Heart left ventricle (tissue), 16 donors: ENCODE results near the gene NUMB. TPM values are rescaled to one million over a fixed set of nuclear protein-coding genes. Genes with fewer than 3 reads are reported as not detected.
A peak's percentile ranks its signal among the peaks of the same experiment; 100 is the strongest.

ENCODE experiments used
- ATAC-seq, 4 donors: fragments of 200-7000 bp; cut with Tn5 transposase; one replicate each; pipeline ENCODE4 v1.9.1; 2020 to 2022; ENCODE audit warnings: moderate library complexity in 4 of 4, mild to moderate bottlenecking in 3 of 4, moderate number of reproducible peaks in 1 of 4
- DNase-seq, 5 donors: peaks; one replicate each; pipeline ENCODE4 v3.0.0-alpha.2; 2020
- H3K27ac ChIP-seq, 12 donors: fragments of 200-600 bp; sonication (generic) in 4 of 12; one replicate each; pipeline versions ENCODE4 v1.5.0 to v1.8.0; 2016 to 2022; ENCODE audit warnings: mild to moderate bottlenecking in 2 of 12
- H3K27me3 ChIP-seq, 9 donors: fragments of 200-600 bp; sonication (generic) in 2 of 9; one replicate each; pipeline versions ENCODE4 v1.5.1 to v1.8.0; 2016 to 2022; ENCODE audit warnings: mild to moderate bottlenecking in 3 of 9
- H3K36me3 ChIP-seq, 9 donors: fragments of 200-600 bp; sonication (generic) in 2 of 9; one replicate each; pipeline versions ENCODE4 v1.5.0 to v1.8.0; 2018 to 2022; ENCODE audit warnings: mild to moderate bottlenecking in 2 of 9
- H3K4me1 ChIP-seq, 12 donors: fragments of 200-600 bp; sonication (generic) in 4 of 12; one replicate each; pipeline versions ENCODE4 v1.5.0 to v1.8.0; 2016 to 2022; ENCODE audit warnings: mild to moderate bottlenecking in 3 of 12
- H3K4me3 ChIP-seq, 12 donors: fragments of 200-600 bp; sonication (generic) in 4 of 12; one replicate each; pipeline versions ENCODE4 v1.5.0 to v1.8.0; 2017 to 2022; ENCODE audit warnings: mild to moderate bottlenecking in 9 of 12, moderate library complexity in 4 of 12
- H3K9me3 ChIP-seq, 12 donors: fragments of 200-600 bp; sonication (generic) in 4 of 12; one replicate each; pipeline versions ENCODE4 v1.5.0 to v1.8.0; 2016 to 2022; ENCODE audit warnings: mild to moderate bottlenecking in 1 of 12
- CTCF ChIP-seq, 12 donors: fragments of 200-600 bp; sonication (generic) in 4 of 12; IDR thresholded peaks; one replicate each; pipeline versions ENCODE4 v1.5.0 to v1.8.0; 2018 to 2022; ENCODE audit warnings: antibody characterized with exemption in 12 of 12, mild to moderate bottlenecking in 5 of 12
- POLR2A ChIP-seq, 2 donors: fragments of 450-650 bp; IDR thresholded peaks; one replicate each; pipeline ENCODE4 v1.6.1; 2017; ENCODE audit warnings: antibody characterized with exemption in 2 of 2, mild to moderate bottlenecking in 2 of 2, moderate library complexity in 2 of 2
- WGBS, 4 donors: extraction: QIAGEN DNeasy Blood & Tissue Kit in 2 of 4; methylation state at CpG; one replicate each; pipeline versions ENCODE4 v1.1.5 to v1.1.7; 2013 to 2018; 5-methylcytosine and 5-hydroxymethylcytosine counted together
- intact Hi-C, 10 donors: fragments of 100-400 bp; cut with DNase I; formaldehyde crosslinking; loops; one replicate each; pipeline versions ENCODE4 v1.11.1 to v1.14.2; 2022
- polyA plus RNA-seq, 2 donors: library from polyadenylated mRNA; stranded (reverse); fragments of 200-250 nt; gene quantifications; one replicate each; pipeline ENCODE4 v1.2.3, GENCODE V29; 2013
- total RNA-seq, 9 donors: library from RNA; depleted of rRNA in 2 of 9; stranded (reverse); fragments of >200 nt in 2 of 9; fragmentation: NEBNext Ultra II Directional in 3 of 9; extraction: Animal tissue kit (Norgen Biotek cat#: 25700) in 3 of 9; gene quantifications; one replicate each; pipeline versions ENCODE4 v1.1.0 to v1.2.4, GENCODE V29; 2016 to 2023
- donor health status: ischemic (EF 13 %, LVEDD 7.1; RV severe dilation, severe dysfunction).
- donor health status: healthy with polysubstance abuse.
- donor health status: DM: no; HTN: yes; CAD: no.
- donor health status: DM: no; HTN: no; CAD: no.
- donor health status: ischemic (EF 25% LVEDD 6.9; RV normal size, moderate dysfunction).
- donor health status: ischemic (EF 25% LVEDD 5.7; RV mildly dilated, moderate dysfunction).
- donor health status: healthy.
- donor health status: DM: yes; HTN: yes; CAD: no.
- donor health status: ischemic (EF 35%, LVEDD 5.7; RV mildly dilated, moderate dysfunction).
- donor health status: nonischemic (EF 11% LVEDD 7.7; RV severe dilation, severe dysfunction).
- donor health status: DM: yes; HTN: yes; CAD: no.
- donor health status: PGD.
- donor health status: ischemic (EF 29% LVEDD 5.4; RV normal size, mild dysfunction).
- donor health status: nonischemic (EF 23%, LVEDD 6.1; RV moderate dilation, normal function).

Gene NUMB
- total and polyA plus RNA-seq, 11 donors = 18.2 to 59.1 (median 34.9) TPM

- no peak for TF ChIP-seq CTCF (IDR thresholded peaks at IDR 0.05)
- no peak for TF ChIP-seq POLR2A (IDR thresholded peaks at IDR 0.05)
- peaks cover 0 to 22% (median 4%) of the 10 kb centered on the region in 12 donors for H3K4me1 ChIP-seq
- no peaks in the 10 kb centered on the region for H3K9me3 ChIP-seq
- DNase-seq (no peak), ATAC-seq (peak in 2 of 4 donors; percentile 10 to 59)
- intact Hi-C loops = loop anchor here in 1 of 10 donors (10.0 kb wide), 1 partner anchor 50 kb away; no protein-coding TSS in a partner anchor
- 32 to 53% (median 44%) methylated on average over 1 of the region's 1 CpG for WGBS, 4 donors
- H3K27ac ChIP-seq = peak overlapping the region in 2 of 12 donors; percentile 13 to 41
- H3K4me3 ChIP-seq = no peak overlapping the region
- no peaks in the 10 kb centered on the region for H3K27me3 ChIP-seq
- peaks cover 0 to 4% (median 0%) of the 10 kb centered on the region in 9 donors for H3K36me3 ChIP-seq
Measured at GRCh38 chr14:73344319-73344718, 114.0 kb downstream of the NUMB start.

- no peaks in the 10 kb centered on the region for H3K27me3 ChIP-seq
- no peaks in the 10 kb centered on the region for H3K9me3 ChIP-seq
- H3K4me1 ChIP-seq = peaks cover 0 to 31% (median 4%) of the 10 kb centered on the region in 12 donors
- no peak for DNase-seq
- ATAC-seq = no peak
- 76 to 86% (median 83%) methylated on average over 5 of the region's 5 CpGs for WGBS, 4 donors
- intact Hi-C loops = loop anchor here in 1 of 10 donors (10.0 kb wide), 1 partner anchor 48 kb away; no protein-coding TSS in a partner anchor
- peaks cover 0 to 4% (median 0%) of the 10 kb centered on the region in 9 donors for H3K36me3 ChIP-seq
- no peak overlapping the region for H3K4me3 ChIP-seq
- no peak for TF ChIP-seq POLR2A (IDR thresholded peaks at IDR 0.05)
- no peak for TF ChIP-seq CTCF (IDR thresholded peaks at IDR 0.05)
- H3K27ac ChIP-seq = no peak overlapping the region
Measured at GRCh38 chr14:73342670-73343069, 115.7 kb downstream of the NUMB start.

GRCh38 chr14:73339846-73340595 lies 118.3 kb downstream of the NUMB start:
- H3K27ac ChIP-seq = no peak overlapping the region
- peaks cover 0 to 36% (median 5%) of the 10 kb centered on the region in 12 donors for H3K4me1 ChIP-seq
- ATAC-seq (peak in 1 of 4 donors; percentile 36), DNase-seq (no peak)
- TF ChIP-seq POLR2A (IDR thresholded peaks at IDR 0.05) = no peak
- TF ChIP-seq CTCF (IDR thresholded peaks at IDR 0.05) = no peak
- peaks cover 0 to 4% (median 0%) of the 10 kb centered on the region in 9 donors for H3K36me3 ChIP-seq
- no peak overlapping the region for H3K4me3 ChIP-seq
- H3K27me3 ChIP-seq = no peaks in the 10 kb centered on the region
- WGBS, 4 donors = 82 to 92% (median 86%) methylated on average over 4 to 6 of the region's 6 CpGs
- intact Hi-C loops = loop anchor here in 1 of 10 donors (10.0 kb wide), 1 partner anchor 45 kb away; no protein-coding TSS in a partner anchor
- no peaks in the 10 kb centered on the region for H3K9me3 ChIP-seq

DNA sequence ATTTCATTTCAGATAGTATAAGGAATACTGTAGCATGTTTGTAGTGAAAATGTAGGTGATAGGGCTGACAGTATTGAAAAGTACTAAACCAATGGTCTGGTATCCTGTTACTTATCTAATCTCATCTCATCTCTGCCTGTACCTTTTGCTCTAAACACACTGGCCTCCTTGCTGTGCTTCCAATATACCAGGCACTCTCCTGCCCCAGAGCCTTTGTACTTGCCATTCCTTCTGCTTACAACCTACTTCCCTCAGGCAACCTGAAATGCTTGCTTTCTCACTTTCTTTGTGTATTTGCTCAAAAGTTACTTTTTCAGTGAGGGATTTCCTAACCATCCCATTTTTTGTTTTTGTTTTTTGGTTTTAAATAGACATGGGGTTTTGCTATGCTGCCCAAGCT lies 119.1 kb downstream of the NUMB start:
- intact Hi-C loops = no loop called here
- TF ChIP-seq POLR2A (IDR thresholded peaks at IDR 0.05) (no peak), CTCF (IDR thresholded peaks at IDR 0.05) (no peak)
- Histone ChIP-seq H3K4me1 (peaks cover 0 to 30% (median 2%) of the 10 kb centered on the region in 12 donors), H3K9me3 (no peaks in the 10 kb centered on the region), H3K36me3 (peaks cover 0 to 4% (median 0%) of the 10 kb centered on the region in 9 donors), H3K27ac (no peak overlapping the region), H3K4me3 (no peak overlapping the region), H3K27me3 (no peaks in the 10 kb centered on the region)
- no peak for DNase-seq
- ATAC-seq = no peak
